GM18867 (cell line): Measurements from ENCODE around the gene NKAPD1.
"Not testable (repeated sequence)": the region's sequence is repeated elsewhere in the genome, so short reads cannot be mapped to it uniquely, and the experiment has no call there.

Experiments
- ATAC-seq: cut with Tn5 transposase; IDR thresholded peaks from one replicate; pipeline ENCODE4 v1.9.1; 2021; ENCODE audit warnings: mild to moderate bottlenecking, moderate library complexity; ENCODE audit not compliant: unreplicated experiment

NKAPD1 gene

DNA sequence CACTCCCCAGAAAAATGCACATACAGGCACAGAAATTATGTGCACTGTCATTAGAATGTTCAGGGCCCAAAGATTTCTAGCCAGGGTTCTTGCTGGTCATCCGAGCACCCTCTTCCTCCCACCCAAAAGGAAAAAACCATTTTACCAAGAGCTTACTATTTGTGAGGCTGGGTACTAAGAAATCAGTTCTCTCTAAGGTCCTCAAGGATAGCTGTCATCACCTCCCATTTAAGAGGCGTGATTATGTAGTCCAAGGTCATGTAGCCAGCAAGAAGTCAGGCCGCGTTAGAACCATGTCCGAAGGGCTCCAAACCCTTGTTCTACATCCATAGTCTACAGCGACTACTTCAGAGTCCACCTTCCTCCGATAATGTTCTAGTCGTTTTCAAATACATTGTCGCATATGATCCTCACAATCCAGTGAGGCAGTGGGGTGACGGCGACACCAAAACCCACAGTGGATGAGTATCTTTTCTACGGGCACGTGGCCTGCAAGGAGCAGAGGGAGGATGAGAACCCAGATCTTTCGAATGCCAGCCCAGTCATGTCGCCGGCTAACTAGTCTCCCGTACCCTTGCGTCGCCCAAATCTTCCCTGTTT, 11.8 kb downstream of the NKAPD1 start:
- ATAC-seq = peak; percentile 34

GRCh38 chr11:112086422-112087191, 12.5 kb downstream of the NKAPD1 start, which contains the start of the genes SDHD and TIMM8B:
Gene SDHD, plus strand, starts transcription at chr11:112086873. Its CDS starts 35 bp downstream, at chr11:112086908.
Gene TIMM8B, minus strand, starts transcription at chr11:112086756. Its CDS starts 33 bp downstream, at chr11:112086723.
- peak; percentile 85 for ATAC-seq

GRCh38 chr11:112087212-112087611, 13.1 kb downstream of the NKAPD1 start:
- ATAC-seq = no peak

- ATAC-seq = not testable (repeated sequence)
Observed at GRCh38 chr11:112095302-112095701, 21.2 kb downstream of the NKAPD1 start.

DNA sequence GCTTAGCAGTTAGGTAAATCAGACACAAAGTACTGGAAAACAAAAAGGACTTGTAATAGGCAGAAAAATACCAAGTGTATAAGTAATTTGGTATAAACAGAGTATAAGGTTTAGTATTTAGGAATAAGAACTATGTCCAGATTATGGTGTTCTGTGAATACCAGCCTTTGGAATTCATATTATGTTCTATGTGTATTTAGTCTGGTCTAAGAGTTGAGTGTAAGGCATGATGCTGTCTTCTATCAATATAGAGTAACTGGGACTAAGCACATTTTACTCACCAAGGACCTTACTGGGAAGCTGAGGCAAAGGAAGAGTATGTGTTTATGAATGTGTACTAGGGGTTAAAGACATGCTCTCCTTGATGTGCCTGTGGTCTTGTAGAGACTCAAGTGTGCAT, 22.1 kb downstream of the NKAPD1 start:
- no peak for ATAC-seq

GRCh38 chr11:112097734-112098528, 23.8 kb downstream of the NKAPD1 start:
- no peak for ATAC-seq

DNA sequence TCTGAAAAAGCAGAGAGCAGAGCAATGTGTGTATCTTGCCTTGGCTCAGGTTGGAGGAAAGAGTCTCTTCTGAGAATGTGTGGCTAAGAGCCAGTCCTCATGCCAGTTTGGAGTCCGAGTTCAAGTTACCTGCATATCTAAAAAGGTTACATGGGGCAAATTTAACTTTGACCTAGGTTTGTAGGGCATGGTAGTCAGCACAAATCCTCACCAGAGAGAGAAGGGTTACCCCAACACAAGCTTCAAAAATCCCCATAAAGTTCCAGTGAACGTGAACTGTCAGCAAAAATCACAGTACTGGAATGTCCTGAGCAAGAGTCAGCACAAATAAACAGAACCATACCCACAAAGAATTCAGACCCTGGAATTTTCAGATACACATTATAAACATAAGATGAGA, 26.4 kb downstream of the NKAPD1 start:
- ATAC-seq = no peak

- ATAC-seq = no peak
Observed at GRCh38 chr11:112103446-112103845, 29.3 kb downstream of the NKAPD1 start.

DNA sequence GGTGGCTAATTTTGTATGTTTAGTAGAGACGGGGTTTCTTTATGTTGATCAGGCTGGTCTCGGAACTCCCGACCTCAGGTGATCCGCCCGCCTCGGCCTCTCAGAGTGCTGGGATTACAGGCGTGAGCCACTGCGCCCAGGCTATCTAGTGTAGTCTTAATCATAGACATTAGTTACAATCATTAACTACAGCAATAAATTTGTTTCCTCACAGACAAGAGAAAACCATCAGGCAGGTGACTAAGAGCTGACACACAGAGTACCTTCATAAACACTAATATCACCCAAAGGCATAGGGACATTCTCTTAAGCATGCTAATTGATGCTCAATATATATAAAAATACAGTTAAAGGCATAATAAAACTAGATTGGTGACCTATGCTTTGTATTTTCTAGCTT, 32.0 kb downstream of the NKAPD1 start:
- ATAC-seq = no peak

DNA sequence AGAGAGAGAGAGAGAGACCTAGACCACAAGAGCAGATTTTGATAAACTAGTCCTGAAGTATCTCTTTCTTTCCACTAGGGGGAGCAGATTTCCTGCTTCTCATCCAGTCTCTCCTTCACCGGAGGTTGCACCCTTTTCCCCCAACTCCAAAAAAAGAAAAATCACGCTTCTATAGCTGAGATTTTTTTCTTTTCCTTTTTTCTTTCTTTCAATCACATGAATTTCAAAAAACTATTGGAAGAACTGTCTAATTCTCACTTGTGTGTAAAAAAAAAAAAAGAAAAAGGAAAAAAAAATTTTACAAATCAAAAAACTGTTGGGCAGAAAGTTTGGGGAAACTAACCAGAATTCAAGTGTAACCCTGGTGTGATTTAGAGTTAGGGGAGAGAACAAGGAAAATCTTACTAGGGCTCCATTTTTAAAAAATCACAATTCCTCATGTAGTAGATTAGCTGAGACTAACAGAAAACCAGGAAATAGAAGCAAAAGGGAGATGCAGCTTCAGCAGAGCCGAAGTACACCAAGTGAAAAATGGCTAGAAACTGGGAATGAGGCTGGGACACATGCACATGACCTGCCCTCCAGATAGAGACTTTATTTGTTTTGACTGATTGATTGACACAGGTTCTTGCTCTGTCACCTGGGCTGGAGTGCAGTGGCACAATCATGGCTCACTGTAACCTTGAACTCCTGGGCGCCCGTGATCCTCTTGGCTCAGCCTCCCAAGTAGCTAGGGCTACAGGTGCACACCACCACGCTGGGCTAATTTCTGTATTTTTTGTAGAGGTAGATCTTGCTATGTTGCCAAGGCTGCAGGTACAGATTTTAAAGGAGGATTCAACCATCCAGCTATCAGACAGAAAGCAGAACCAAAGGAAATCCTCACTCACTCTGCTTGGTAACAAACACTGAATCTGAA, 39.7 kb downstream of the NKAPD1 start:
- ATAC-seq = no peak

DNA sequence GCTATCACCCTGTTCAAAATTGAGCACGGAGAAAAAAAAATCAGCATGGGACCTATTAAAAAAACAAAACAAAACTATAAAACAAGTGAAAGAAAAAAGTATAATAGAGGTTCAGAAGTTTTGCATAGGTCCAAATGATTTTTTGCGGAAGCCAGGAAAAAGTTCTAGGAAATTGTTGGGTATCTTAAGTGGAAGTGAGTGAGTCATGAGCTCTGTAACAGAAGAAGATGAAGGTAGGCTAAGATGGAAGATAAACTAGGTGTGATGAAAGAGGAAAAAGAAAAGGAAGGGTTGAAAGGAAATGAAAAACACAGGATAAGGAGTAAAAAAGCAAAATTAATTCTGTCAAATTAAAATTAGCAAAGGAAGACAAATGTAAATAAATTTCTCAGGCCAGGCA, 40.4 kb downstream of the NKAPD1 start:
- ATAC-seq = no peak

GRCh38 chr11:112115386-112115785, 41.3 kb downstream of the NKAPD1 start:
- no peak for ATAC-seq

GRCh38 chr11:112118176-112118575, 44.1 kb downstream of the NKAPD1 start:
- no peak for ATAC-seq

GRCh38 chr11:112121981-112122615, 48.0 kb downstream of the NKAPD1 start:
- no peak for ATAC-seq

DNA sequence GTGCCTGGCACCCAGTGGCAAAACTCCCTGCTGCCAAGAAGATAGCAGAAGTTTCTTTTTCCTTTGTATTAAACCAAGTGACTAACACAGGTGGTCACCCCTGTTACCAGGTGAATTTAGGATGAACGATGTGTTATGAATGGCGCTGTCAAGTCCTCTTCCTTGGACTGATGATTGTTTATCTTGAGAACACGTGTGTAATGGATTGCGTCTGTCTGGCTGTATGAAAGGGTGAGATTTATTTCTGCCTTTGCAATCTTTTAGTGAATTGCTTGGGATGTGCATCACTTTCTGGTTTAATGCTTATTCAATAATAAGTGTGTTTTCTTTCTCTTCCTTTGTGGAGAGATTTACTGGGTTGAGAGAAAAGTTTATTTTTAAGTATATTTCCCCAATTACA, 49.0 kb downstream of the NKAPD1 start:
- ATAC-seq = no peak

DNA sequence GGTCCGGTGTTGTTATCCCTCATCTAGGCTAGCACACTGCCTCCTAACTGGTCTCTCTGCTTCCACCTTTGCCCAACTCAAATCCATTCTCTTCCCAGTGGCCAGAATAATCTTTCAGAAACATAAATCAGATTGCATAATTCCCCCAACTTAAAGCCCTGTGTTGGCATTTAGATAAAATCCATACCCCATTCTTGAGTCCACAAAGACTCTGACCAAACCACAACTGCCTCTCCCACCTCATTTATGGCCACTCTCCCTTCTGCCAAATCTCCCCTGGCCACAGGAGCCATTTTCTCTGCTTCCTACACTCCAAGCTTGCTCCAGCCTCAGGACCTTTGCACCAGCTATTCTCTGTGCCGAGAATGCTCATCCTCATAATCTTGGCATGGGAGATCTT, 53.0 kb downstream of the NKAPD1 start:
- ATAC-seq = no peak

- no peak for ATAC-seq
Observed at GRCh38 chr11:112128483-112129121, 54.5 kb downstream of the NKAPD1 start.

- ATAC-seq = no peak
Observed at GRCh38 chr11:112129656-112130055, 55.6 kb downstream of the NKAPD1 start.

DNA sequence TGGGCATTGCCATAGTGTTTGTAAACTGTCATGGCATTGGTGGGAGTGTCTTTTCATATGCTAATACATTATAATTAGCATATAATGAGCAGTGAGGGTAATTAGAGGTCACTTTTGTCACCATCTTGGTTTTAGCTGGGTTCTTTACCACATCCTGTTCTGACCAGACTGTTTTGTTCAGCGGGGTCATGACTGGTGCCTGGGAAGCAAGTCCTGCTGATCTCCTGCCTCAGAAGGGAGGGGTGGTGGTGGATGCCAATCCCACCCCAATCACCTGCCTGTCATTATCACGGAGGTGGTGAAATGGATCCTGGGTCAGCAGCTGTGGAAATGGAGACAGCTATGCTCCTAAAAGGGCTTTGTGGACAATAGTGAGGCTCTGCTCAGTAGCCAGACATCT, 58.6 kb downstream of the NKAPD1 start:
- ATAC-seq = peak; percentile 60

GRCh38 chr11:112134473-112134872, 60.4 kb downstream of the NKAPD1 start:
- ATAC-seq = no peak
